Measurements from ENCODE around the gene TRIP12. TPM values are rescaled to one million over a fixed set of nuclear protein-coding genes. Genes with fewer than 3 reads are reported as not detected.

The TRIP12 gene
- total and polyA plus RNA-seq, 2 experiments from 2014 or later, result 21.5 to 133 TPM

- H3K4me2 ChIP-seq, result no peak overlapping the region
- peaks cover 12% of the 10 kb centered on the region for H3K27me3 ChIP-seq (ENCODE audit: insufficient read depth)
- H3K27ac ChIP-seq (ENCODE audit: low read depth), result no peak overlapping the region
- Mint-ChIP-seq H3K4me1 (peaks cover 7% of the 10 kb centered on the region), H3K27ac (no peak overlapping the region), H3K27me3 (ENCODE audit: insufficient read depth, low read depth, poor library complexity) (peaks cover 11% of the 10 kb centered on the region), H3K4me3 (no peak overlapping the region), H3K9me3 (no peaks in the 10 kb centered on the region), H3K36me3 (ENCODE audit: low read depth) (no peaks in the 10 kb centered on the region)
- TF ChIP-seq REST (IDR thresholded peaks at IDR 0.05; ENCODE audit: unreplicated experiment), result no peak
- TF ChIP-seq ZNF462 (CRISPR knock-in tag; IDR thresholded peaks at IDR 0.05), result no peak
- no peak for TF ChIP-seq CREB1 (CRISPR knock-in tag; IDR thresholded peaks at IDR 0.05; ENCODE audit: low read depth)
- TF ChIP-seq JUNB (IDR thresholded peaks at IDR 0.05; ENCODE audit: unreplicated experiment), result no peak
- TF ChIP-seq NANOG (IDR thresholded peaks at IDR 0.05; ENCODE audit: borderline replicate concordance), result no peak
- no peak for TF ChIP-seq ZNF331 (CRISPR knock-in tag; IDR thresholded peaks at IDR 0.05; ENCODE audit: low read depth)
- TF ChIP-seq EZH2 (IDR thresholded peaks at IDR 0.05; ENCODE audit: low read depth, unreplicated experiment), result no peak
- no peak for TF ChIP-seq STAT1 (IDR thresholded peaks at IDR 0.05; ENCODE audit: unreplicated experiment)
- no peak for TF ChIP-seq ZNF114 (CRISPR knock-in tag; IDR thresholded peaks at IDR 0.05)
- no peak for TF ChIP-seq ETS1 (IDR thresholded peaks at IDR 0.05)
- TF ChIP-seq CTCF (conservative IDR thresholded peaks at IDR 0.05; ENCODE audit: low read depth in 2 of 2), result no peak
- H4K20me1 ChIP-seq (replicated peaks; ENCODE audit: insufficient read depth), result no peaks in the 10 kb centered on the region
- no peaks in the 10 kb centered on the region for H3K36me3 ChIP-seq (ENCODE audit: insufficient read depth)
- no peaks in the 10 kb centered on the region for H3K79me2 ChIP-seq (replicated peaks; ENCODE audit: insufficient read depth)
- H2AFZ ChIP-seq, result no peak overlapping the region
- DNase-seq (ENCODE audit: low spot score) (no peak), ATAC-seq (no peak)
- H3K4me1 ChIP-seq (ENCODE audit: insufficient read depth), result peaks cover 3% of the 10 kb centered on the region; the same call in 1 of the 2 replicates
- no peaks in the 10 kb centered on the region for H3K9me2 ChIP-seq (ENCODE audit: insufficient read depth)
- H3K4me3 ChIP-seq, result no peak overlapping the region
- H3F3A ChIP-seq (replicated peaks; ENCODE audit: low read depth), result no peaks in the 10 kb centered on the region
These were observed 201.7 kb downstream of the TRIP12 start for GRCh38 chr2:229719926-229720647.

All from GM23338 (cell line).